Sigmoid colon (tissue), 7 donors: ENCODE data around the gene DAPL1. TPM values are rescaled to one million over a fixed set of nuclear protein-coding genes. Genes with fewer than 3 reads are reported as not detected.

Source experiments
- DNase-seq: peaks from one replicate; pipeline ENCODE4 v3.0.0-alpha.2; 2019
- H3K27ac ChIP-seq, 4 donors: fragments of 200-600 bp; sonication (generic); one replicate each; pipeline ENCODE4 v1.5.1; 2016 to 2019; ENCODE audit warnings: mild to moderate bottlenecking in 1 of 4
- H3K27me3 ChIP-seq, 3 donors: fragments of 200-600 bp; sonication (generic); one replicate each; pipeline ENCODE4 v1.5.1; 2019; ENCODE audit warnings: mild to moderate bottlenecking in 1 of 3
- H3K36me3 ChIP-seq, 4 donors: fragments of 200-600 bp; sonication (generic); one replicate each; pipeline ENCODE4 v1.5.1; 2016 to 2019
- H3K4me1 ChIP-seq, 4 donors: fragments of 200-600 bp; sonication (generic); one replicate each; pipeline ENCODE4 v1.5.1; 2017 to 2019
- H3K4me3 ChIP-seq, 4 donors: fragments of 200-600 bp; sonication (generic); one replicate each; pipeline ENCODE4 v1.5.1; 2017 to 2019; ENCODE audit warnings: mild to moderate bottlenecking in 2 of 4, moderate library complexity in 1 of 4
- H3K9me3 ChIP-seq, 4 donors: fragments of 200-600 bp in 3 of 4; sonication (generic) in 3 of 4; one replicate each; pipeline versions ENCODE4 v1.5.1 to v1.6.1; 2013 to 2019
- CTCF ChIP-seq, 4 experiments: fragments of 450-650 bp in 3 of 4; fragments of 200-600 bp in 1 of 4; IDR thresholded peaks; one replicate each; pipeline ENCODE4 v1.5.1; 2016 to 2019; ENCODE audit warnings: antibody characterized with exemption in 4 of 4, mild to moderate bottlenecking in 3 of 4, moderate library complexity in 2 of 4
- EP300 ChIP-seq, 4 donors: sonication (generic); formaldehyde crosslinking; IDR thresholded peaks; one replicate each; pipeline ENCODE4 v1.6.1; 2017; ENCODE audit warnings: antibody characterized with exemption in 4 of 4
- POLR2A ChIP-seq, 2 donors: fragments of 450-650 bp; IDR thresholded peaks; one replicate each; pipeline ENCODE4 v1.6.1; 2016; ENCODE audit warnings: antibody characterized with exemption in 2 of 2, mild to moderate bottlenecking in 2 of 2, moderate library complexity in 2 of 2
- POLR2AphosphoS5 ChIP-seq, 4 donors: sonication (generic); formaldehyde crosslinking; IDR thresholded peaks; one replicate each; pipeline ENCODE4 v1.6.1; 2017; ENCODE audit warnings: antibody characterized with exemption in 4 of 4
- WGBS, 2 donors: extraction: QIAGEN DNeasy Blood & Tissue Kit; methylation state at CpG; one replicate each; pipeline ENCODE4 v1.1.7; 2013; 5-methylcytosine and 5-hydroxymethylcytosine counted together
- intact Hi-C: fragments of 100-400 bp; cut with DNase I; formaldehyde crosslinking; loops from one replicate; pipeline ENCODE4 v1.15.1; 2023
- polyA plus RNA-seq, 3 donors: library from polyadenylated mRNA; stranded (reverse); fragments of 200-250 nt; gene quantifications; one replicate each; pipeline ENCODE4 v1.2.3, GENCODE V29; 2013
- total RNA-seq, 4 donors: library from RNA; depleted of rRNA; stranded (reverse); fragments of >200 nt; gene quantifications; one replicate each; pipeline ENCODE4 v1.1.0, GENCODE V29; 2016
- donor health status: healthy with polysubstance abuse.
- donor health status: Bipolar disorder and iron deficiency.
- donor health status: healthy.

The DAPL1 gene
- total RNA-seq (1 to 10 TPM in 3 of 4 donors, not detected in 1; 1.5 to 4.6 (median 4.1) TPM), polyA plus RNA-seq (1 to 10 TPM in 2 of 3 donors, not detected in 1; 1.2 to 6.0 TPM)

- Histone ChIP-seq H3K27ac (no peak within 1 kb of the TSS), H3K36me3 (no peaks in the 10 kb centered on the region), H3K27me3 (no peaks in the 10 kb centered on the region), H3K9me3 (no peaks in the 10 kb centered on the region), H3K4me3 (no peak within 1 kb of the TSS), H3K4me1 (no peaks in the 10 kb centered on the region)
- TF ChIP-seq POLR2A (IDR thresholded peaks at IDR 0.05): no peak
- TF ChIP-seq POLR2AphosphoS5 (IDR thresholded peaks at IDR 0.05): no peak
- TF ChIP-seq EP300 (IDR thresholded peaks at IDR 0.05): no peak
- intact Hi-C loops: no loop called here
- 6 to 28% methylated on average over 10 of the region's 10 CpGs for whole genome bisulfite sequencing, 2 donors
- no peak for DNase-seq
These were observed at the start of gene DAPL1 for GRCh38 chr2:158795195-158795924. DAPL1 (plus strand) TSS chr2:158795317; CDS start chr2:158795373, 56 bp downstream.

GRCh38 chr2:158745866-158746382 is 49.2 kb upstream of the DAPL1 start:
- H3K27ac ChIP-seq: no peak overlapping the region
- H3K4me3 ChIP-seq: no peak overlapping the region
- no peaks in the 10 kb centered on the region for H3K9me3 ChIP-seq
- TF ChIP-seq POLR2A (IDR thresholded peaks at IDR 0.05): no peak
- TF ChIP-seq CTCF (IDR thresholded peaks at IDR 0.05): peak in 2 of 4 experiments; percentile 1 to 7
- no peak for TF ChIP-seq EP300 (IDR thresholded peaks at IDR 0.05)
- TF ChIP-seq POLR2AphosphoS5 (IDR thresholded peaks at IDR 0.05): no peak
- WGBS, 2 donors: 50 to 53% methylated on average over 7 of the region's 7 CpGs
- H3K4me1 ChIP-seq: no peaks in the 10 kb centered on the region
- H3K36me3 ChIP-seq: no peaks in the 10 kb centered on the region
- no peak for DNase-seq
- intact Hi-C loops: loop anchor here (1.0 kb wide), 1 partner anchor 722 kb away; no protein-coding TSS in a partner anchor
- H3K27me3 ChIP-seq: peaks cover 0 to 18% (median 0%) of the 10 kb centered on the region in 3 donors

- no peak for DNase-seq
- Histone ChIP-seq H3K4me3 (no peak overlapping the region), H3K4me1 (no peaks in the 10 kb centered on the region), H3K27me3 (peaks cover 0 to 18% (median 0%) of the 10 kb centered on the region in 3 donors), H3K36me3 (no peaks in the 10 kb centered on the region), H3K9me3 (no peaks in the 10 kb centered on the region), H3K27ac (no peak overlapping the region)
- TF ChIP-seq CTCF (IDR thresholded peaks at IDR 0.05): no peak
- no peak for TF ChIP-seq POLR2AphosphoS5 (IDR thresholded peaks at IDR 0.05)
- TF ChIP-seq POLR2A (IDR thresholded peaks at IDR 0.05): no peak
- no peak for TF ChIP-seq EP300 (IDR thresholded peaks at IDR 0.05)
- WGBS, 2 donors: 56 to 63% methylated on average over 6 of the region's 6 CpGs
- intact Hi-C loops: no loop called here
These were observed 48.6 kb upstream of the DAPL1 start for GRCh38 chr2:158746488-158746887.

- TF ChIP-seq POLR2A (IDR thresholded peaks at IDR 0.05) (no peak), EP300 (IDR thresholded peaks at IDR 0.05) (no peak), CTCF (IDR thresholded peaks at IDR 0.05) (no peak), POLR2AphosphoS5 (IDR thresholded peaks at IDR 0.05) (no peak)
- Histone ChIP-seq H3K4me1 (no peaks in the 10 kb centered on the region), H3K27ac (no peak overlapping the region), H3K9me3 (no peaks in the 10 kb centered on the region), H3K36me3 (no peaks in the 10 kb centered on the region), H3K27me3 (peaks cover 0 to 18% (median 0%) of the 10 kb centered on the region in 3 donors), H3K4me3 (no peak overlapping the region)
- DNase-seq: no peak
- intact Hi-C loops: no loop called here
- 69 to 86% methylated on average over 2 of the region's 2 CpGs for WGBS, 2 donors
These were observed 47.8 kb upstream of the DAPL1 start for GRCh38 chr2:158747281-158747680.

- TF ChIP-seq EP300 (IDR thresholded peaks at IDR 0.05) (no peak), POLR2A (IDR thresholded peaks at IDR 0.05) (no peak), CTCF (IDR thresholded peaks at IDR 0.05) (no peak)
- no peak overlapping the region for H3K27ac ChIP-seq
- no peak overlapping the region for H3K4me3 ChIP-seq
- peaks cover 0 to 6% (median 6%) of the 10 kb centered on the region in 4 donors for H3K4me1 ChIP-seq
- H3K36me3 ChIP-seq: no peaks in the 10 kb centered on the region
- WGBS, 2 donors: 85 to 91% methylated on average over 2 of the region's 2 CpGs
- no peak for DNase-seq
- no peaks in the 10 kb centered on the region for H3K9me3 ChIP-seq
- peaks cover 0 to 18% (median 0%) of the 10 kb centered on the region in 3 donors for H3K27me3 ChIP-seq
- intact Hi-C loops: no loop called here
These were observed 46.1 kb upstream of the DAPL1 start for GRCh38 chr2:158748926-158749590.
